HepG2 (cell line): ENCODE results near the gene SYNGR4. TPM values are rescaled to one million over a fixed set of nuclear protein-coding genes. Genes with fewer than 3 reads are reported as not detected.

Experiments
- ASH2L ChIP-seq: fragments of 300-600, 200-600 bp; sonication (generic); IDR thresholded peaks from 2 replicates; pipeline ENCODE4 v1.7.0; 2017; ENCODE audit warnings: low read depth, mild to moderate bottlenecking, moderate library complexity, mixed read lengths, low read length; ENCODE audit not compliant: insufficient read length
- HNRNPUL1 ChIP-seq: fragments of 200-400 bp; formaldehyde crosslinking; IDR thresholded peaks from 2 replicates; pipeline ENCODE4 v1.6.1; 2017; ENCODE audit warnings: low read depth, mild to moderate bottlenecking, low read length, moderate library complexity
- HOXD1 ChIP-seq: sonication (generic); formaldehyde crosslinking; IDR thresholded peaks from 2 replicates; pipeline ENCODE4 v1.5.0; 2020; ENCODE audit warnings: missing genetic modification reagents
- IKZF4 ChIP-seq: sonication (generic); formaldehyde crosslinking; IDR thresholded peaks from 2 replicates; pipeline ENCODE4 v1.5.1; 2020; ENCODE audit warnings: borderline replicate concordance, mild to moderate bottlenecking, low read depth, missing genetic modification reagents; ENCODE audit errors: not compliant biosample characterization
- KDM5A ChIP-seq: fragments of 200-600 bp; sonication (generic); IDR thresholded peaks from 2 replicates; pipeline ENCODE4 v1.7.0; 2018; ENCODE audit warnings: antibody characterized with exemption, mild to moderate bottlenecking, low read length, borderline replicate concordance
- MBNL3 ChIP-seq: fragments of 250-450 bp; sonication (Bioruptor Pico); conservative IDR thresholded peaks from 2 replicates; pipeline ENCODE4 v1.8.0; 2022; ENCODE audit warnings: mild to moderate bottlenecking, inconsistent platforms
- MEF2D ChIP-seq: sonication (generic); formaldehyde crosslinking; IDR thresholded peaks from 2 replicates; pipeline ENCODE4 v1.5.1; 2020; ENCODE audit warnings: mild to moderate bottlenecking, missing genetic modification reagents
- NFIB ChIP-seq: sonication (generic); formaldehyde crosslinking; IDR thresholded peaks from 2 replicates; pipeline ENCODE4 v1.9.0; 2021; ENCODE audit warnings: missing genetic modification reagents, mild to moderate bottlenecking, borderline replicate concordance
- NR2C2 ChIP-seq: sonication (generic); formaldehyde crosslinking; IDR thresholded peaks from 2 replicates; pipeline ENCODE4 v1.4.0; 2020; ENCODE audit warnings: missing genetic modification reagents, mild to moderate bottlenecking, moderate library complexity, borderline replicate concordance
- REPIN1 ChIP-seq: sonication (generic); formaldehyde crosslinking; IDR thresholded peaks from 2 replicates; pipeline ENCODE4 v1.8.0; 2022; ENCODE audit warnings: missing genetic modification reagents, low read depth, mild to moderate bottlenecking, borderline replicate concordance
- ZKSCAN5 ChIP-seq: sonication (generic); formaldehyde crosslinking; IDR thresholded peaks from 2 replicates; pipeline ENCODE4 v1.5.1; 2020; ENCODE audit warnings: mild to moderate bottlenecking, missing genetic modification reagents
- ZNF282 ChIP-seq: fragments of 450-650 bp; IDR thresholded peaks from 2 replicates; pipeline ENCODE4 v1.6.1; 2018; ENCODE audit not compliant: partially characterized antibody
- ZNF430 ChIP-seq: sonication (generic); formaldehyde crosslinking; IDR thresholded peaks from 2 replicates; pipeline ENCODE4 v1.9.0; 2021; ENCODE audit warnings: mild to moderate bottlenecking, missing genetic modification reagents
- ZNF441 ChIP-seq: sonication (generic); formaldehyde crosslinking; IDR thresholded peaks from 2 replicates; pipeline ENCODE4 v1.7.0; 2021; ENCODE audit warnings: missing genetic modification reagents, borderline replicate concordance
- ZNF891 ChIP-seq: sonication (generic); formaldehyde crosslinking; IDR thresholded peaks from 2 replicates; pipeline ENCODE4 v1.5.0; 2020; ENCODE audit warnings: mild to moderate bottlenecking, missing genetic modification reagents
- polyA plus RNA-seq, 8 experiments: library from polyadenylated mRNA; depleted of rRNA in 3 of 8; stranded (reverse) in 7 of 8; unstranded in 1 of 8; fragments of >200 nt; fragmentation: Illumina TruSeq in 4 of 8; extraction: Trizol in 4 of 8; gene quantifications; 2 replicates each; pipeline versions ENCODE4 v1.2.1 to v1.2.3, GENCODE V29; 2011 to 2016; ENCODE audit warnings: low read depth in 4 of 8, missing spikeins in 1 of 8, mixed read lengths in 1 of 8; ENCODE audit not compliant: insufficient read depth in 1 of 8
- total RNA-seq, 5 experiments: library from RNA; depleted of rRNA; stranded (reverse); fragments of >200 nt; fragmentation: Illumina TruSeq; extraction: Trizol; gene quantifications; 2 replicates each; pipeline ENCODE4 v1.2.3, GENCODE V29; 2016; ENCODE audit warnings: low read depth in 1 of 5
- TF ChIP-seq, protein P1 (sequence below): sonication (generic); IDR thresholded peaks from 2 replicates; pipeline ENCODE4 v1.6.1; 2016; ENCODE audit warnings: low read depth, borderline replicate concordance
- TF ChIP-seq, protein P2 (sequence below): IDR thresholded peaks from 2 replicates; pipeline ENCODE4 v1.6.1; 2012; ENCODE audit warnings: low read depth, low read length, improper control_type of control experiment
- TF ChIP-seq, protein P3 (sequence below): sonication (generic); formaldehyde crosslinking; IDR thresholded peaks from 2 replicates; pipeline ENCODE4 v1.5.1; 2020; ENCODE audit warnings: missing genetic modification reagents, mild to moderate bottlenecking, borderline replicate concordance
- TF ChIP-seq, protein P4 (sequence below): sonication (generic); formaldehyde crosslinking; IDR thresholded peaks from 2 replicates; pipeline ENCODE4 v1.5.0; 2020; ENCODE audit warnings: missing genetic modification reagents, mild to moderate bottlenecking, borderline replicate concordance
- TF ChIP-seq, protein P5 (sequence below): sonication (generic); formaldehyde crosslinking; IDR thresholded peaks from 2 replicates; pipeline ENCODE4 v1.4.0; 2020; ENCODE audit warnings: missing genetic modification reagents
- TF ChIP-seq, protein P6 (sequence below): sonication (generic); formaldehyde crosslinking; IDR thresholded peaks from 2 replicates; pipeline ENCODE4 v1.9.0; 2021; ENCODE audit warnings: missing genetic modification reagents, mild to moderate bottlenecking, borderline replicate concordance

SYNGR4 gene
- total and polyA plus RNA-seq, 2 of the 13 experiments (the other 11 are each of a cell fraction or from before 2014, with no cell fraction given) = not detected

DNA sequence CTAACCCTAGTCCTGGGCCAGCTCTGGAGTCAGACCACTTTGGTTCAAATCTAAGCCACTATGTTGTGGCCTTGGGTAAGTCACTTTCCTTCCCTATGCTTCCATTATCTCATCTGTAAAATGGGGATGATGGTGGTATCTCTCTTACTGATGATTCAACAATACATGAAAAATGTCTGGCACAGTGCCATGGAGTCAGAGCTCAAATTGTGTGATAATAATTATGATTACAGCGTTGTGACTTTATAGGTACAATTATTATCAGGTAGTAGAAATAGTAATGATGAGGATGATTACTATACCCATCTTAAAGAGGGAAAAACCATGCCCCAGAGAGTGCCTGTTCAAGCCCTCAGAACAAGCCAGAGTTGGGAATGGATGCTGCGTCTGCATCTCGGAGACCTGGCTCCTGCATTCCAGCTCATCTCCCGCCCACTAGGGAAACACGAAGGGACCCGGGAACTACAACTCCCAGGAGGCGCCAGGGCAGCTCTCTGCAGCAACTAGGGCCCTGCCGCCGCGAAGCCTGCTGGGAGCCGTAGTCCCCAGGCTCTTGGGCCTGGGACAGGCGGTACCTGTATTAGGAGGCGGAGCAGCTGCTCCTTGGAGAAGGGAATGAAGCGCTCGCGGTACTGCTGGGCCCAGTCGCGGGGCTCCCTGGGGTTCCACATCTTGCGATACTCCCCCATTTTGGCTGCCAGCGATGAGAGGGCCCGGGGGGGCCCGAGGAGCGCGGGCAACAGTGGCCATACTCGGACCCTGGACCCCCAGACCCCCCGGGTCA is 1.3 kb upstream of the SYNGR4 start (continued):
- TF ChIP-seq, protein P1, sequence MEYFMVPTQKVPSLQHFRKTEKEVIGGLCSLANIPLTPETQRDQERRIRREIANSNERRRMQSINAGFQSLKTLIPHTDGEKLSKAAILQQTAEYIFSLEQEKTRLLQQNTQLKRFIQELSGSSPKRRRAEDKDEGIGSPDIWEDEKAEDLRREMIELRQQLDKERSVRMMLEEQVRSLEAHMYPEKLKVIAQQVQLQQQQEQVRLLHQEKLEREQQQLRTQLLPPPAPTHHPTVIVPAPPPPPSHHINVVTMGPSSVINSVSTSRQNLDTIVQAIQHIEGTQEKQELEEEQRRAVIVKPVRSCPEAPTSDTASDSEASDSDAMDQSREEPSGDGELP = no peak
- TF ChIP-seq HNRNPUL1 (no peak), REPIN1 (CRISPR knock-in tag) (no peak), IKZF4 (CRISPR knock-in tag) (no peak), ZNF282 (no peak), NFIB (CRISPR knock-in tag) (no peak), ASH2L (no peak), KDM5A (no peak), NR2C2 (CRISPR knock-in tag) (no peak), MEF2D (CRISPR knock-in tag) (0 out of 2 replicates have a peak, but pooled peaks have one; percentile 50), ZNF441 (CRISPR knock-in tag) (no peak), MBNL3 (no peak), ZNF891 (CRISPR knock-in tag) (no peak), HOXD1 (CRISPR knock-in tag) (no peak), ZKSCAN5 (CRISPR knock-in tag) (no peak), ZNF430 (CRISPR knock-in tag) (no peak; the same call in 1 of the 2 replicates)
- TF ChIP-seq, protein P2, sequence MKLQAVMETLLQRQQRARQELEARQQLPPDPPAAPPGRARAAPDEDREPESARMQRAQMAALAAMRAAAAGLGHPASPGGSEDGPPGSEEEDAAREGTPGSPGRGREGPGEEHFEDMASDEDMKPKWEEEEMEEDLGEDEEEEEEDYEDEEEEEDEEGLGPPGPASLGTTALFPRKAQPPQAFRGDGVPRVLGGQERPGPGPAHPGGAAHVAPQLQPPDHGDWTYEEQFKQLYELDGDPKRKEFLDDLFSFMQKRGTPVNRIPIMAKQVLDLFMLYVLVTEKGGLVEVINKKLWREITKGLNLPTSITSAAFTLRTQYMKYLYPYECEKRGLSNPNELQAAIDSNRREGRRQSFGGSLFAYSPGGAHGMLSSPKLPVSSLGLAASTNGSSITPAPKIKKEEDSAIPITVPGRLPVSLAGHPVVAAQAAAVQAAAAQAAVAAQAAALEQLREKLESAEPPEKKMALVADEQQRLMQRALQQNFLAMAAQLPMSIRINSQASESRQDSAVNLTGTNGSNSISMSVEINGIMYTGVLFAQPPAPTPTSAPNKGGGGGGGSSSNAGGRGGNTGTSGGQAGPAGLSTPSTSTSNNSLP = no peak
- TF ChIP-seq, protein P3, sequence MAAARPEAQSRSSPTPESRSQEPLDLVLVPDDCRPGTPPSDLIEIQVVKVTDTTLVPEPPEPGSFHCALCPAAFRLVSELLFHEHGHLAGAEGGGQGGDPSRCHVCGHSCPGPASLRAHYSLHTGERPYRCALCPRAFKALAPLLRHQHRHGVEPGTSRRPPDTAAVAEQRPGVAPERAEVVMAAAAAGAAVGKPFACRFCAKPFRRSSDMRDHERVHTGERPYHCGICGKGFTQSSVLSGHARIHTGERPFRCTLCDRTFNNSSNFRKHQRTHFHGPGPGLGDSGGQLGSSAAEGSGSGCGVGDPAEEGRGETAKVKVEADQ = no peak
- TF ChIP-seq, protein P4, sequence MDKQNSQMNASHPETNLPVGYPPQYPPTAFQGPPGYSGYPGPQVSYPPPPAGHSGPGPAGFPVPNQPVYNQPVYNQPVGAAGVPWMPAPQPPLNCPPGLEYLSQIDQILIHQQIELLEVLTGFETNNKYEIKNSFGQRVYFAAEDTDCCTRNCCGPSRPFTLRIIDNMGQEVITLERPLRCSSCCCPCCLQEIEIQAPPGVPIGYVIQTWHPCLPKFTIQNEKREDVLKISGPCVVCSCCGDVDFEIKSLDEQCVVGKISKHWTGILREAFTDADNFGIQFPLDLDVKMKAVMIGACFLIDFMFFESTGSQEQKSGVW (CRISPR knock-in tag) = no peak
- TF ChIP-seq, protein P5, sequence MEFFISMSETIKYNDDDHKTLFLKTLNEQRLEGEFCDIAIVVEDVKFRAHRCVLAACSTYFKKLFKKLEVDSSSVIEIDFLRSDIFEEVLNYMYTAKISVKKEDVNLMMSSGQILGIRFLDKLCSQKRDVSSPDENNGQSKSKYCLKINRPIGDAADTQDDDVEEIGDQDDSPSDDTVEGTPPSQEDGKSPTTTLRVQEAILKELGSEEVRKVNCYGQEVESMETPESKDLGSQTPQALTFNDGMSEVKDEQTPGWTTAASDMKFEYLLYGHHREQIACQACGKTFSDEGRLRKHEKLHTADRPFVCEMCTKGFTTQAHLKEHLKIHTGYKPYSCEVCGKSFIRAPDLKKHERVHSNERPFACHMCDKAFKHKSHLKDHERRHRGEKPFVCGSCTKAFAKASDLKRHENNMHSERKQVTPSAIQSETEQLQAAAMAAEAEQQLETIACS = no peak
- TF ChIP-seq, protein P6, sequence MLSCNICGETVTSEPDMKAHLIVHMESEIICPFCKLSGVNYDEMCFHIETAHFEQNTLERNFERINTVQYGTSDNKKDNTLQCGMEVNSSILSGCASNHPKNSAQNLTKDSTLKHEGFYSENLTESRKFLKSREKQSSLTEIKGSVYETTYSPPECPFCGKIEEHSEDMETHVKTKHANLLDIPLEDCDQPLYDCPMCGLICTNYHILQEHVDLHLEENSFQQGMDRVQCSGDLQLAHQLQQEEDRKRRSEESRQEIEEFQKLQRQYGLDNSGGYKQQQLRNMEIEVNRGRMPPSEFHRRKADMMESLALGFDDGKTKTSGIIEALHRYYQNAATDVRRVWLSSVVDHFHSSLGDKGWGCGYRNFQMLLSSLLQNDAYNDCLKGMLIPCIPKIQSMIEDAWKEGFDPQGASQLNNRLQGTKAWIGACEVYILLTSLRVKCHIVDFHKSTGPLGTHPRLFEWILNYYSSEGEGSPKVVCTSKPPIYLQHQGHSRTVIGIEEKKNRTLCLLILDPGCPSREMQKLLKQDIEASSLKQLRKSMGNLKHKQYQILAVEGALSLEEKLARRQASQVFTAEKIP = no peak
